NCI-H2196 (cell line): ENCODE measurements around the gene AMACR.

ENCODE experiments used
- DNase-seq: peaks from one replicate; lab custom pipeline; 2025; ENCODE audit not compliant: unreplicated experiment; lab: John Stamatoyannopoulos, UW

AMACR gene

GRCh38 chr5:34007621-34008600 lies at the start of gene AMACR:
Gene AMACR, minus strand, starts transcription at chr5:34008050. Its CDS starts 31 bp downstream, at chr5:34008019.
- peak; percentile 100 for DNase-seq

GRCh38 chr5:34057569-34057968 lies 49.7 kb upstream of the AMACR start:
- no peak for DNase-seq

- DNase-seq = no peak
Measured at GRCh38 chr5:34057118-34057517, 49.3 kb upstream of the AMACR start.

DNA sequence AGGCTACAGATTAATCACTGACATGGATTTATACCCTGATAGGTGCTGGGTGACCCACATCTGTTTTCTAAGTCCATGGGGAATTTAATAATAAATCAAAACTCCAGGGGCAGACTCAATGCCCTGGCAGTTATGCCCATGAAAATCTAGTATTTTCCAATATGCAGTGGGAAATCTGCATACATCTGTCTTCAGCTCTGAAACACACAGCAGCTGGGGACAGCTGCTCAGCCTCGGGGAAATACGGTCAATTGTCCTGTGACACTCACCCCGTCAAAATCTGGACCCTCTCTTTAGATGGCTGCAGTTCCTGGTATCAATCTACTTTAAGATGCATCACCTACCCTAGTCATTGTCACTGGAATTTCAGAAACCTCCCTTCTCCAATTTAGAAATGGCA lies 47.8 kb upstream of the AMACR start:
- no peak for DNase-seq

DNA sequence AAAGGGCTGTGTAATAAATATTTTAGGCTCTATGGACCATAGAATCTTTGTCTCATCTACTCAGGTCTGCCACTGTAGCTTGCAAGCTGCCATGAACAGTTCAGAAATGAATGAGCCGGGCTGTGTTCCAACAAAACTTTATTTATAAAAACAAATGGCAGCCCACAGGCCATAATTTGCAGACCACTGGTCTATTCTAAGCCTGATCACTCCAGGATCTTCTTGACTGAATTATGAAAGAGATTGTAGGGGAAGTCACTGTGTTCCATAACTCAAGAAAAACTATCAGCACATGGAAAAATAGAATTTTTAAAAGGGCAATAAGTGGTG lies 46.5 kb upstream of the AMACR start:
- DNase-seq = no peak

DNA sequence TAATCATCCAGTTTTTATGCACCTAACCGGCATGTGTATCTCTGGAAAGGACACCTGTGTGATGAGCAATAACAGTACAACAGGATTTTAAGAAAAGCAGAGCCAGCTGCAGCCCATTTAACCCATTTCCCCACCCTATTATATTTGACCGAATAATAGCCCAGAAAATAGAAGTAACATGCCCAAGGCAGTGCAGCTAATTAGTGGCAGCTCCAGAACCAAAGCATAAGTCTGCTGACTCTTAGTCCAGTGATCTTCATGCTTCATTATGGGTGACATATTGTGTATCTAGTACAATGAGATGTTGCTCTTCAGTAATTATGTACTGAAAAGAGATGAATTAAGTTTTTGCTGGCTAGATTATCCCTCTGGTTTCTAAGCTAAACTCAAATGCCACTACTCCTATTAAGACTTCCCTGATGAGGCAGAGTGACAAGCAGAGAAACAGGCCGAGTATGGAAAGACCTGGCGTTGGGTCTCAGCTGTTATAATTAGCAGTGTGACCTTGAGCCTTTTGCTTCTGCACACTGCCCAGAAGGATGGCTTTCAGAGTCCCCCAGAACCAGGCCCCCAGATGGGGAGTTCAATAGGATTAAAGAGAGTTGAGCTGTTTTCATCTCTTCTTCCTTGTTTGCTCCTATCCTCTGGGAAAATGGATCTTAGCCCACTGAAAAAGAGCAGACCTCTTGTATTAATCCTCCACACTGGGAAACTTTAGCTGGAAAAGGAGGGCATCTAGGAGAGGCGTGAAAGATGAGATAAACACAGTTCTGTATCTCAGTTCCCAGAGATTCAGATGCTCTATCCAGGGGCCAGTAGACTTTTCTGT lies 45.9 kb upstream of the AMACR start:
- DNase-seq = no peak

- no peak for DNase-seq
Measured at GRCh38 chr5:34053133-34053532, 45.3 kb upstream of the AMACR start.

DNA sequence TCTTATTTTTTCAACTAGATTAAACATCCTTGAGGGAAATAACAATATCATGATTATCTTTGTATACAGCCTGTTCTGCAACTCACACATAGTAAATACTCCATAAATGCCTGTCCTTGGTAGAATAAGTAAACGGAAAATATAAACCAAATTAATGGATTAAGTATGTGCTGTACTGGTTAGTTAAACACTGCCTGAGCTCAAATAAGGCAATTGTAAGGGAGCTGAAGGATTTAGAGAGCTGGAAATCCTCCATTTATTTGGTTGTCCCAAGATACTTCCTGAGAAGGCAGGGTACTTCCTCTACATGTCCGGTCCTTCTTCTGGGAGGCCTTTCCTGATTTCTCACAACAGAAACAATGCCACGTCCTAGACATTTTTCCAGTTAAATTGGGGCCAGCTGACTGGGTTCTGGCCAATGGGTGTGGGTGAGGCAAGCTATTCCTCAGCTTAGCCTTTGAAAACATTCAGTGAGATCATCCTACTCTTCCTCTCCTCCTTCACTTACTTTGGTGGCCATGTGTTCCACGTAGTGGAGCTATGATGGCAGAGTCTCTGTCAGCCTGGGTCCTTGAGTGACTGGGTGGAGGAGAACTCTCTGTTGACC lies 43.6 kb upstream of the AMACR start:
- DNase-seq = no peak

DNA sequence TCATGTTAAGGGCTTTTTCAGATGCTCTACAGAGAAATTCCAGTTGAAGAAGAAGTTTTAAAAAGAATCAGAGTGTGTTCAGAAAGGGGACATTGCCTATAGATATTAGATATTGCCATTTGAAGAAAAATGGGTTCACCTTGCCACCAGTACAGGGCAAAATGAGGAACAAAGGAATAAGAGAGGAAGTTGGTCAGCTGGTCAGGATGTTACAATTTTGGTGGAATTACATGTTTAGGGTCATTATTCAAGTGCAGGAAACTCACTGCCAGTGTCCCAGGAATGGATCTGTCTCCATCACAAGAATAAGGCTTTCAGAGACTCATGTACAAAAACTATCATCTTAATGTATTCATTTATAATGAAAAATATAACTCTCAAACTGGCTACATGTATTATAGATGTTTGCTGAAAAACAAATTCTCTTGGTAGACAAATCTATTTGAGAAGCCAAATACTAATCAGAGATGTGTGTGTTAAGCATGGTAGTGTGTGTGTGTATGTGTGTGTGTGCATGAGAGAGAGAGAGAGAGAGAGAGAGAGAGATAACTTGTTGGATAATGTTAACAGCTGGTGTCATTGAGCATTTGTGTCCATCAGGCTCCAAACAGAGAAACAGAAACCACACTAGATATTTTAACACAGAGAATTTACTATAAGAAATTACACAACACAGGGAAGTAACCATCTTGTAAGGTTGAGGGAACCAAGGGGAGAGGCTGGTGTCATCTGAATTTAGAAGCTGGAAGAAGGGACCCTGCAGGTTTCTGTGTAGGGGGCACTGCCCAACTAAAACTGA lies 40.1 kb upstream of the AMACR start:
- no peak for DNase-seq

- peak; percentile 22 for DNase-seq
Measured at GRCh38 chr5:34047143-34047542, 39.3 kb upstream of the AMACR start.

DNA sequence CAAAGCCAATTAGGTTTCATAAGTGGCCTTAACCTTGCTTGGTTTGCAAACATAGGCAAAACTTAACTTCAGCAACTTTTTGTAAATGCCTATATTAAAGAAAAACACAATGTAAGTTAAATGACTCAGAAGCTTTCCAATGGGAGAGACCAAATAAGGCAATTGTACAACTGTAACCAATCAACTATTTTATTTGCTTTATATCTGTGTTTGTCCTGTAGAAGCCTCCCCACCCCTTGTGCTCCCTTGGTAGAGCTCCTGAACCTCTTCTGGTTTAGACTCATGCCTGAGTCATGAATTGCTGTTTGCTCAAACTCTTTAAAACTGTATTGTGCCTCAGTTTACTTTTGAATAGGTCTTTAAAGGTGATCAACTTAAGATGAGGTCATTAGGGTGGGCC lies 38.1 kb upstream of the AMACR start:
- DNase-seq = no peak

DNA sequence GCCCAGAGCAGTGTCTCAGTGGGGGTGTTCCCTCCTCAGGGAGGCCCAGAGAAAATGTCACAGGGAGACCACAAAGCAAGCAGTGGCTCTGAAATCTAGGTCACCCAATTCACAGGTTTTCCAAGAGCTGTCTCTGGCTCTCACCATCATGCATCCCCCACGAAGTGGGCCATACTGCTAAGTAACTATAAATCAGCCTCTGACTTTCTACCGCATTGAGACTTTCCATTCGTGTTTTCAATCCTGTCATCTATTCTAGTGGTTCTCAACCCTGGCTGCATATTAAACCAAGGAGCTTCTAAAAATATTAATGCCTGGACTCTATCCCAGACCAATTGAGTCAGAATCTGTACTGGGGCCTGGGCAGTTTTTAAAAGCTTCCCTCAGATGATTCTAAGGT lies 37.2 kb upstream of the AMACR start:
- no peak for DNase-seq

GRCh38 chr5:34043099-34043876 lies 35.4 kb upstream of the AMACR start, which contains the start of gene C1QTNF3:
Gene C1QTNF3, minus strand, starts transcription at chr5:34043213. Its CDS starts 88 bp downstream, at chr5:34043125.
- DNase-seq = no peak

- DNase-seq = no peak
Measured at GRCh38 chr5:34042321-34042720, 34.5 kb upstream of the AMACR start.

GRCh38 chr5:34041247-34041972 lies 33.6 kb upstream of the AMACR start:
- no peak for DNase-seq

DNA sequence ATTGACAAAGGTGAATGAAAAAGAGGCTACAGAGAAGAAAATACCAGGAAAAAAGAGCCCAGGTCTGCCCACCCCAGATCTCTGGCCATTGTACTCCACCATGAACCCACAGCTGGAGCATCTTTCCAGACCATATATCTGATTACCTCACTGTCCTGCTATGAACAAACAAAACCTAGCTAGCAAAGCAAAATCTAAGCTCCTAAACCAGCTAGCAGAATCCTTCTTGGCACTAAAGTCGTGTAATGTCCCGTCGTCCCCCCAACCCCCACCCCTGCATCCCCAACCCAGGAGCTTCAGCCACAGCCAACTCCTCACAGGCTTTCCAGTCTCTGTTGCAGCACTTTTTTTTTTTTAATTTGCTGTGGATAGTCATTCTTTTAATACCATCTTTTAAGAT lies 32.6 kb upstream of the AMACR start:
- DNase-seq = no peak

GRCh38 chr5:34039398-34040157 lies 31.7 kb upstream of the AMACR start:
- DNase-seq = no peak

- no peak for DNase-seq
Measured at GRCh38 chr5:34038838-34039237, 31.0 kb upstream of the AMACR start.

DNA sequence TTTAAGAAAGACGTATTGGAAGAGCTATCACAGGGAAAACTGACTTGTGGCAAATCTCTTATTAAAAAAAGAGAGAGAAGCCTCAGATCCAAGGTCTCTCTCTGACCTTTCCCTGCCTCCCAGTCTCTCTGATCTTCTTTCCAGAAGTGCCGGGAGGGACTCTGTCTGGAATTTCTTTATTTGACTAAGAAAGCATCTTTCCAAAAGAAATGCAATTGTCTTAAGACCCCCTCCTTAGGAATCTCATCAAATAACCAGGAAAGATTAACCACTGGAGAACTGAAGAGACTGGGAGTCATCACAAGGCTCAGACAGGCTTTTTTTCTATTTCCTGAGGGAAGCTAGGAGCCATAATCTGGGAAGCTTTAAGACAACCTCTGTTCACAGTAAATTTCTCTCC lies 30.5 kb upstream of the AMACR start:
- DNase-seq = no peak
